ENCODE results near the gene TTLL4. TPM values are rescaled to one million over a fixed set of nuclear protein-coding genes. Genes with fewer than 3 reads are reported as not detected.

The TTLL4 gene
- total RNA-seq, 1 donor from 2014 or later: 47.3 TPM

DNA sequence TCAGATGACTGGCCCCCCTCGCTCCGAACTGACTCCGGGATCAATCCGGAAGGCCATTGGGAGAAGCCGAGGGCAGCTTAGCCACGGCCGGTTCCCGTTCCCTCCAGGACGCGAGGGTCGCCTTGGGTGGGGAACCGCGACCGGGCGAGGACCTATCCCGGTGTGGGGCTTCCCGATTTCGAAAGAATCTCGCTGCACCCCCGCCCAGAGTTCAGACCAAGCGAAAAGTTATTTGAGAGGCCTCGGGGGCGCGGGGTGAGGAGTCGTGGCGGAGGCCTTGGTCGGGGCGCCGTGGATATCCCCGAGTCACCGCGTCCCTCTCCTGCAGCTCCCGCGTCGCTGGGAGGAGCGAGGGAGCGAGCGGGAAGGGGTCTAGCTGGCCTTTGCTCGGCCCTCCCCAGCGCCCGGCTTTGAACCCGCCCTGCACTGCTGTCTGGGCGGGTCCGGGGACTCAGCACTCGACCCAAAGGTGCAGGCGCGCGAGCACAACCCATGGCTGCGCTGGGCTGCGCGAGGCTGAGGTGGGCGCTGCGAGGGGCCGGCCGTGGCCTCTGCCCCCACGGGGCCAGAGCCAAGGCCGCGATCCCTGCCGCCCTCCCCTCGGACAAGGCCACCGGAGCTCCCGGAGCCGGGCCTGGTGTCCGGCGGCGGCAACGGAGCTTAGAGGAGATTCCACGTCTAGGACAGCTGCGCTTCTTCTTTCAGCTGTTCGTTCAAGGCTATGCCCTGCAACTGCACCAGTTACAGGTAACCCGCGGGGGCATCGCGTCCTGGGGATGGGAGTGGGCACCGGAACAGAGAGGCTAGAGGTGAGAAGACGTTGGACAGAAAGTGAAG lies 71.3 kb downstream of the TTLL4 start, which contains the start of gene CYP27A1:
Gene CYP27A1 (plus strand): TSS at position 457 of the 837 bp plus-strand sequence. CDS start 36 bp downstream, at position 493.
- Mint-ChIP-seq H3K27ac (ENCODE audit: unreplicated experiment) (peak within 1 kb of the TSS; percentile 72), H3K27me3 (ENCODE audit: unreplicated experiment) (peaks cover 11% of the 10 kb centered on the region), H3K4me3 (ENCODE audit: unreplicated experiment) (peak within 1 kb of the TSS; percentile 89), H3K4me1 (ENCODE audit: unreplicated experiment) (peaks cover 32% of the 10 kb centered on the region), H3K9me3 (ENCODE audit: unreplicated experiment) (peaks cover 5% of the 10 kb centered on the region), H3K36me3 (ENCODE audit: low read depth, unreplicated experiment) (peaks cover 6% of the 10 kb centered on the region)
- peak; percentile 38 for DNase-seq (ENCODE audit: low spot score)
- TF ChIP-seq, protein P1, sequence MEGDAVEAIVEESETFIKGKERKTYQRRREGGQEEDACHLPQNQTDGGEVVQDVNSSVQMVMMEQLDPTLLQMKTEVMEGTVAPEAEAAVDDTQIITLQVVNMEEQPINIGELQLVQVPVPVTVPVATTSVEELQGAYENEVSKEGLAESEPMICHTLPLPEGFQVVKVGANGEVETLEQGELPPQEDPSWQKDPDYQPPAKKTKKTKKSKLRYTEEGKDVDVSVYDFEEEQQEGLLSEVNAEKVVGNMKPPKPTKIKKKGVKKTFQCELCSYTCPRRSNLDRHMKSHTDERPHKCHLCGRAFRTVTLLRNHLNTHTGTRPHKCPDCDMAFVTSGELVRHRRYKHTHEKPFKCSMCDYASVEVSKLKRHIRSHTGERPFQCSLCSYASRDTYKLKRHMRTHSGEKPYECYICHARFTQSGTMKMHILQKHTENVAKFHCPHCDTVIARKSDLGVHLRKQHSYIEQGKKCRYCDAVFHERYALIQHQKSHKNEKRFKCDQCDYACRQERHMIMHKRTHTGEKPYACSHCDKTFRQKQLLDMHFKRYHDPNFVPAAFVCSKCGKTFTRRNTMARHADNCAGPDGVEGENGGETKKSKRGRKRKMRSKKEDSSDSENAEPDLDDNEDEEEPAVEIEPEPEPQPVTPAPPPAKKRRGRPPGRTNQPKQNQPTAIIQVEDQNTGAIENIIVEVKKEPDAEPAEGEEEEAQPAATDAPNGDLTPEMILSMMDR (IDR thresholded peaks at IDR 0.05; ENCODE audit: unreplicated experiment): no peak

DNA sequence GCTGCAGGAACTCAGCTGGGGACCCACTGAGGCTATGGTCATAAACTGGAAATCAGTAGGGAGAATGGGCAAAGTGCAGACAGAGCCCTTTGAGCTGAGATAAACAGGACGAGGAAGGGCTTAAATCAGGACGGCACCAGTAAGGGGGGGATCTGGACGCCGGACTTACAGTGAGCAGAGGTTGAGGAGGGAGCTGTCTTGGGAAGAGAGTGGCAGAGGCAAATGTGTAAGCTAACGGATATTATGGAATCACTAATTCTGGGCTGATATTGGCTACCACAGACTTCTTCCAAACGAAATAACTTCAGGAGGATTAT lies 71.9 kb downstream of the TTLL4 start:
- Mint-ChIP-seq H3K4me1 (ENCODE audit: unreplicated experiment) (peaks cover 32% of the 10 kb centered on the region), H3K36me3 (ENCODE audit: low read depth, unreplicated experiment) (peaks cover under 1% of the 10 kb centered on the region), H3K27me3 (ENCODE audit: unreplicated experiment) (peaks cover 11% of the 10 kb centered on the region), H3K4me3 (ENCODE audit: unreplicated experiment) (peak overlapping the region; percentile 89), H3K27ac (ENCODE audit: unreplicated experiment) (peak overlapping the region; percentile 64), H3K9me3 (ENCODE audit: unreplicated experiment) (peaks cover under 1% of the 10 kb centered on the region)
- DNase-seq (ENCODE audit: low spot score): no peak
- TF ChIP-seq, protein P1 (IDR thresholded peaks at IDR 0.05; ENCODE audit: unreplicated experiment): no peak

DNA sequence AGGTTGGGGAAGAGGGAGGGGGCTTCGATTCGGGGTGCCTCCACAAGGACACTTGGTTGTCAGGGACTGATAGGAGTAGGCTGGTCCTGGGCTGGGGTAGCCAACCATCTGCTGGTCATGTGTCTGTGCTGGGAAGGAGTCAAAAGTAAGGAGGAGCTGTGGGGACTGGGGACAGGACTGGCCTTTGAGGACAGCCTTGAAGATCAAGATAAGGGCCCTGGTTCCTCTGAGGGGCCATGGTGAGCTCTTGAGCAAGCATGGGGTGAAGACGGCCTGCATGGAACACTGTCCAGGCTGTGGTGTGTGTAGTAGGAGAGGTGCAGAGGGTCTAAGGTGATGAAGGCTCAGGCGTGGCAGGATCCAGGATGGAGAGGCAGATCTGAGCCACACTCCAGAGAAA lies 73.1 kb downstream of the TTLL4 start:
- Mint-ChIP-seq H3K27ac (ENCODE audit: unreplicated experiment) (no peak overlapping the region), H3K9me3 (ENCODE audit: unreplicated experiment) (no peaks in the 10 kb centered on the region), H3K36me3 (ENCODE audit: low read depth, unreplicated experiment) (no peaks in the 10 kb centered on the region), H3K27me3 (ENCODE audit: unreplicated experiment) (peaks cover 11% of the 10 kb centered on the region), H3K4me3 (ENCODE audit: unreplicated experiment) (peak overlapping the region; percentile 73), H3K4me1 (ENCODE audit: unreplicated experiment) (peaks cover 32% of the 10 kb centered on the region)
- no peak for DNase-seq (ENCODE audit: low spot score)
- TF ChIP-seq, protein P1 (IDR thresholded peaks at IDR 0.05; ENCODE audit: unreplicated experiment): no peak

DNA sequence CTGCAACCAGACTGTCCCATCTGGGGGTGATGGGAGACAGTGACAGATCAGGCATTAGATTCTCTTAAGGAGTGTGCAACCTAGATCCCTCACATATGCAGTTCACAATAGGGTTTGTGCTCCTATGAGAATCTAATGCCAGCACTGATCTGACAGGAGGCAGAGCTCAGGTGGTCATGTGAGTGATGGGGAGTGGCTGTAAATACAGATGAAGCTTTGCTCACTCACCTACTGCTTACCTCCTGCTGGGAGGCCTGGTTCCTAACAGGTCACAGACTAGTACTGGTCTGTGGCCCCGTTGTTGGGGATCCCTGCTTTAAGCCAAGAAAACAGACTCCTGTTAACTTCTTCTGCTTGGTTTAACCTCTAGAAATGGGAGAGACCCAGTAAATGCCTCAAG lies 74.5 kb downstream of the TTLL4 start:
- Mint-ChIP-seq H3K4me1 (ENCODE audit: unreplicated experiment) (peaks cover 32% of the 10 kb centered on the region), H3K4me3 (ENCODE audit: unreplicated experiment) (no peak overlapping the region), H3K36me3 (ENCODE audit: low read depth, unreplicated experiment) (no peaks in the 10 kb centered on the region), H3K27ac (ENCODE audit: unreplicated experiment) (no peak overlapping the region), H3K27me3 (ENCODE audit: unreplicated experiment) (peaks cover 11% of the 10 kb centered on the region), H3K9me3 (ENCODE audit: unreplicated experiment) (no peaks in the 10 kb centered on the region)
- TF ChIP-seq, protein P1 (IDR thresholded peaks at IDR 0.05; ENCODE audit: unreplicated experiment): no peak
- DNase-seq (ENCODE audit: low spot score): no peak

DNA sequence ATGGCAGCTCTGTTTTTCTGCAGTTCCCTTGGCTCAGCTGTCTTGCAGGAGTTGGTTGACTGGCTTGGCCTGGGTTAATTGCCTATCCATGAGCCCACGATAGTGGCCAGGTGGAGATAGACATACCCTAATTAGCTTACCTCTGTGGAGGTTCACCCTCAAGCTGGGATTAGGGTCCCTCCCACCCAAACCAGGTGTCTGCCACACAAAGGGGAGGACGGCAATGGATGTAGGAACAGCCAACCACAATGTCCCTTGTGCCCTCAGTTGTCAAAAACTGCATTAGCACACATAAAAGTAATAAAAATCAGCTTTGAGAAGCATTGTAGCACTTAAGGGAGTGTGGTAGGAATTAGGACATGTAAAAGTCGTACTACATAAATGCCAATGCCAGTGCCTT lies 75.5 kb downstream of the TTLL4 start:
- peaks cover 26% of the 10 kb centered on the region for H3K4me1 Mint-ChIP-seq (ENCODE audit: unreplicated experiment)
- H3K36me3 Mint-ChIP-seq (ENCODE audit: low read depth, unreplicated experiment): no peaks in the 10 kb centered on the region
- H3K27me3 Mint-ChIP-seq (ENCODE audit: unreplicated experiment): peaks cover 11% of the 10 kb centered on the region
- no peaks in the 10 kb centered on the region for H3K9me3 Mint-ChIP-seq (ENCODE audit: unreplicated experiment)
- TF ChIP-seq, protein P1 (IDR thresholded peaks at IDR 0.05; ENCODE audit: unreplicated experiment): no peak
- H3K27ac Mint-ChIP-seq (ENCODE audit: unreplicated experiment): no peak overlapping the region
- no peak for DNase-seq (ENCODE audit: low spot score)
- H3K4me3 Mint-ChIP-seq (ENCODE audit: unreplicated experiment): no peak overlapping the region

All from endothelial cell (in vitro differentiated cells).